RWPE1 (cell line): Measurements from ENCODE around the gene ZBTB38.

Source experiments
- CTCF ChIA-PET: fragments of 350-600 bp; sonication (Branson Sonifier 250); formaldehyde crosslinking; extraction: SDS; loops from one replicate; lab custom pipeline; 2021; lab: Yijun Ruan, JAX
- POLR2A ChIA-PET: fragments of 400-600 bp; formaldehyde crosslinking; extraction: SDS; loops from one replicate; lab custom pipeline; 2020; ENCODE audit warnings: antibody characterized with exemption; ENCODE audit not compliant: low non-redundant PET; lab: Yijun Ruan, JAX
- DNase-seq: peaks from one replicate; pipeline ENCODE4 v3.0.0; 2012; ENCODE audit warnings: low spot score
- H3K27ac ChIP-seq: fragments of 450-650 bp; 2 replicates; pipeline ENCODE4 v1.5.1; 2017
- TF ChIP-seq, protein P1 (sequence below): fragments of 450-650 bp; conservative IDR thresholded peaks from 2 replicates; pipeline ENCODE4 v1.5.1; 2017; ENCODE audit warnings: low read depth, mild to moderate bottlenecking

Gene ZBTB38

DNA sequence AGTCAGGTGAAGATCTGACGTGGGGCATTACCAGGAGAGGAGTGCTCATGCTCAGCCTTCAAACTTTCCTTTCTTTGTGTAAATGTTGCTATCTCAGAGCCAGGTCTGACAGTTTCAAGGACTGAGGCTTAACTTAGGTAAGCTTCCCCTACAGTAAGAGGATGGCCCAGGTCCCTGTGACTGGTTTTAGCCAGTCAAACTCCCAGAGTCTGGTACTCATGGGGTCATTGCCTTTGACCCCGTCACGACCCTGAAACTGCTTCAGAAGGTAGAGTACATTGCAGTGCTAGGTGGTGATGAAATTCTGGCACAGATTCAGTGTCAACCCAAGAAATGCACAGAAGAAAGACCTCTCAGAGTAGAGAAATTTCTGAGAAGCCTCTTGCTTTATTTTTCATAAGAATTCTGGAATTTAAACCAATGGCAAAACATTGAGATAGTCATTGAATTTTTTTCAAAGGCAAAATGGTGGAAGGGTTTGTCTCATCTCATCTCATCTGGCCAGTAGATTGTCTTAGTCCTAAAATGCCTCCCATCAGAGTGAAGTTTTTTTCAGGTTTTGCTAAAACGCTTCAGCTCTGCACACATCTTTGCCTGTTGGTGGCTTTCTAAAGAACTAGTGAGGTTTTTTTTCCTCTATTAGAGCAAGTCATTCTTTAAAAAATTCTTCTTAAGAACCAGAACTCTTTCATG is 23.1 kb downstream of the ZBTB38 start:
- POLR2A ChIA-PET, result no interaction called here
- no peak for DNase-seq
- H3K27ac ChIP-seq, result no peak overlapping the region
- TF ChIP-seq, protein P1, sequence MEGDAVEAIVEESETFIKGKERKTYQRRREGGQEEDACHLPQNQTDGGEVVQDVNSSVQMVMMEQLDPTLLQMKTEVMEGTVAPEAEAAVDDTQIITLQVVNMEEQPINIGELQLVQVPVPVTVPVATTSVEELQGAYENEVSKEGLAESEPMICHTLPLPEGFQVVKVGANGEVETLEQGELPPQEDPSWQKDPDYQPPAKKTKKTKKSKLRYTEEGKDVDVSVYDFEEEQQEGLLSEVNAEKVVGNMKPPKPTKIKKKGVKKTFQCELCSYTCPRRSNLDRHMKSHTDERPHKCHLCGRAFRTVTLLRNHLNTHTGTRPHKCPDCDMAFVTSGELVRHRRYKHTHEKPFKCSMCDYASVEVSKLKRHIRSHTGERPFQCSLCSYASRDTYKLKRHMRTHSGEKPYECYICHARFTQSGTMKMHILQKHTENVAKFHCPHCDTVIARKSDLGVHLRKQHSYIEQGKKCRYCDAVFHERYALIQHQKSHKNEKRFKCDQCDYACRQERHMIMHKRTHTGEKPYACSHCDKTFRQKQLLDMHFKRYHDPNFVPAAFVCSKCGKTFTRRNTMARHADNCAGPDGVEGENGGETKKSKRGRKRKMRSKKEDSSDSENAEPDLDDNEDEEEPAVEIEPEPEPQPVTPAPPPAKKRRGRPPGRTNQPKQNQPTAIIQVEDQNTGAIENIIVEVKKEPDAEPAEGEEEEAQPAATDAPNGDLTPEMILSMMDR, result no peak
- CTCF ChIA-PET, result no interaction called here

DNA sequence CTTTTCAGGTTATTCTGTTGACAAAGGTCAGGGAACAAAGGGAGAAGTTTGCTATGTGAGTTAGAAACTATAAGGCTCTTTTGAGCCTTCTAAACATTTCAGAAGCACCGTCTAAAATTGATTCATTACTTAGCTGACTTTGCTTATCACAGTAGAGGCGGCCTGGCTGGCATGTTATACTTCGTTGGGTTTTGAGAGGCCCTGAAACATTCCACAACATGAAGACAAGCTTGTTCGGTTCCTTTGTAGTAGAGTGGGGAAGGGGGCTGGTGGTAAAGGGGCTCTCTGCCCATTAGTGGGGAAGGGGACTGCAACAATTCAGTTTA is 23.6 kb downstream of the ZBTB38 start:
- CTCF ChIA-PET, result no interaction called here

DNA sequence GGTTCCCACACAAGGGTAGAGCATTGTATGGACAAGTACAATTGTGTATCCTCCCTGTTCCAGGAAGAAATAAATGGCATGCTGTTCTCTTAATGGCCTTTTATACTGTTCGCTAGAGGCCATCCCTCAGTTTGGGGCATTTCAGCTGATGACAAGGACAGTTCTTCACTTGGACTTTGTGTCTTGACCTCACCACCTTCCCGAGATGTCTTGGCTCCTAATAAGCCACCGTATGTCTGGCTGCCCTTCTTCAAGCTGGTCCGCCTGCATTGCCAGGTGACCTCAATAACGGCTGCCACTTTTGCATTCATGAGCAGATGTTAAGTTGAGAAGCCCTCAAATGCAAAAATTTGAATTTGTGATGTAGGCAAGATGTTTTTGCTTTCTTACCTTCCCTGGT is 24.1 kb downstream of the ZBTB38 start:
- POLR2A ChIA-PET, result no interaction called here
- TF ChIP-seq, protein P1, result no peak
- CTCF ChIA-PET, result no interaction called here
- H3K27ac ChIP-seq, result no peak overlapping the region
- no peak for DNase-seq

More for the DNA sequence above, 23.6 kb downstream of the ZBTB38 start:
- no peak overlapping the region for H3K27ac ChIP-seq
- DNase-seq, result no peak
- TF ChIP-seq, protein P1, result no peak
- POLR2A ChIA-PET, result no interaction called here

DNA sequence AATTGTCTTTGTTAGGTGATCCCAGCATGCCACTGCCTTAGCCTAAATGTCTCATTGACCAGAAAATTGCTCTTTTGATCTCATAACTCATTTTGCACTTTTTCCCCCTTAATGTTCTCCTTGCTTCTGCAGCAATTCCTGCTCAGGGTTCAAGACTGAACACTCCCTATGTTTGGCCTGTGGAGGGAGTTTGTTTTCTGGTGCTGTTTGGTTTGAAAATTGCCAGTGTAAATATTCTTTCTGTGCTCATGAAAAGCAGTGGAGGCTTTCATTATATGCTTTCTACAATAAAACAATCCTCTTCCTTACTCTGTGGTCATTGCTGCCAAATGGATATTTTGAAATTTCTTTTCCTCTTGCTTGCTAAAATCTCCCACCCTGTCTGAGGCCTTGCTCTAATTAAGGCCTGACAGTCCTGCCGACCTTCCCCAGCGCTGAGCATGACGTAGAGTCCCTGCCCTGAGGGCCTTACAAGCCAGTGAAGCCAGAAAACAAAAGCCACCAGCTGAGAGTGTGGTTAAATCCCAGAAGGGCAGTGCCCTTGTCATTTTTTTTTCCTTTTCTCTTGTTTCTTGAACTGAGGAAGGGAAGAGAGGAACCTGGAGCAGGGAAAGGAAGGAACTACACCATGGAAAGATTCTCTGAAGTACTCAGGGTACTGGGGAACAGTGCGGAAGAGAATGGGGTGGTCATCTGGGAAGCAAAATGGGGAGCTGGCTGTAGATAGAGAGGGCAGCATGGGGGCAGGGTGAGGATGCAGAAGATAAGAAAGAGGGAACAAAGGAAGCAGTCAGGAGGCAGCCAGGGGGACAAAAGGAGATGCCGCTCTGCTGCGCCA is 24.8 kb downstream of the ZBTB38 start:
- ChIA-PET CTCF (interaction anchor here (0.7 kb wide), 1 partner anchor 422 kb away, joined by 4 read pairs; no protein-coding TSS in a partner anchor), POLR2A (interaction anchor here (0.6 kb wide), 1 partner anchor 1610 kb away, joined by 4 read pairs; no protein-coding TSS in a partner anchor)
- DNase-seq, result no peak
- no peak overlapping the region for H3K27ac ChIP-seq
- TF ChIP-seq, protein P1, result no peak

DNA sequence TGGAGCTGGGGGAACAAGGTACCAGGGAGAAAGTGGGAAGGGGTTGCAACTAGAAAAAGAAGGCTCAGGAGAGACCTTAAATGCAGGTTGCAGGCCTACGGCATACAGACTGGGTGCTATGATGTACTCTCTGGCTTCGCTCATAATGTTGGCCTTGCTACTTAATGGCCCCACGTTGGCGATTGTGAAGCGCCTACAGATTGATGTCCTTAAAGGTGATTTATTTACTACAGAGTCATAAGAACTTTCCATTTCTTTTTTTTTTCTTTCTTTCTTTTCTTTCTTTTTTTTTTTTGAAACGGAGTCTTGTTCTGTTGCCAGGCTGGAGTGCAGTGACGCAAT is 25.4 kb downstream of the ZBTB38 start:
- TF ChIP-seq, protein P1, result no peak
- ChIA-PET POLR2A (no interaction called here), CTCF (no interaction called here)
- H3K27ac ChIP-seq, result no peak overlapping the region
- no peak for DNase-seq

DNA sequence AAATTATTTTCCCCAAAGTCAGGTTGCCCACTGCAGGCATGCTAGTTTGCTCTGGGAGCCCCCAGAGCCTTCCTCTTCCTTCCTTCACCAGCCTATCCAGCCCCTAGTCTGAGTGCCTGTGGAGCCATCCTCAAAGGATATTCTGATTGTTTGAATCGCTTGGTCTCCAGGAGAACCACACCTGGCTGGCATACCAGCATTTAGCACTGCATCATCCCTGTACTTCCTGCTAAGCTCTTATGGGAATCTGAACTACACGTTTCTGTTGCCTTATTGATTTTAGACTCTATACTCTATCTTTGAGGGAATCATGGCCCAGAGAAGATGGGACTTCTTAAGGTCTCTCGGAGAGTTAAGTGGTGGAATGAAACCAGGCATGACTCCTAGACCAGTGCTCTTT is 26.3 kb downstream of the ZBTB38 start:
- ChIA-PET POLR2A (no interaction called here), CTCF (no interaction called here)
- no peak overlapping the region for H3K27ac ChIP-seq
- DNase-seq, result no peak
- TF ChIP-seq, protein P1, result no peak
